Mucosa of rectum (tissue), 2 donors: ENCODE data around the gene POLK.
"Not testable (repeated sequence)": the region's sequence is repeated elsewhere in the genome, so short reads cannot be mapped to it uniquely, and the experiment has no call there.

Experiments used
- H3K27ac ChIP-seq, 2 donors: one replicate each; pipeline ENCODE4 v1.7.0; 2013; ENCODE audit warnings: inconsistent platforms in 2 of 2, low read depth in 2 of 2, low read length in 2 of 2
- H3K27me3 ChIP-seq, 2 donors: one replicate each; pipeline ENCODE4 v1.7.0; 2013; ENCODE audit warnings: low read length in 2 of 2; ENCODE audit not compliant: control insufficient read depth in 2 of 2, insufficient read depth in 2 of 2
- H3K36me3 ChIP-seq, 2 donors: one replicate each; pipeline ENCODE4 v1.7.0; 2013; ENCODE audit warnings: low read length in 2 of 2; ENCODE audit not compliant: control insufficient read depth in 2 of 2, insufficient read depth in 2 of 2
- H3K4me1 ChIP-seq, 2 donors: one replicate each; pipeline ENCODE4 v1.7.0; 2013; ENCODE audit warnings: low read length in 2 of 2, mild to moderate bottlenecking in 1 of 2; ENCODE audit not compliant: control insufficient read depth in 2 of 2, insufficient read depth in 2 of 2
- H3K4me3 ChIP-seq, 2 donors: one replicate each; pipeline ENCODE4 v1.7.0; 2013; ENCODE audit warnings: low read length in 2 of 2
- H3K9ac ChIP-seq, 2 donors: one replicate each; pipeline ENCODE4 v1.7.0; 2013; ENCODE audit warnings: low read length in 2 of 2, low read depth in 1 of 2, mild to moderate bottlenecking in 1 of 2
- H3K9me3 ChIP-seq, 2 donors: one replicate each; pipeline ENCODE4 v1.7.0; 2013; ENCODE audit warnings: low read length in 2 of 2; ENCODE audit not compliant: control insufficient read depth in 2 of 2
- donor health status: healthy.
- donor health status: Normal muscosa, but diverticular disease.

Gene POLK

GRCh38 chr5:75481024-75481423, 30.7 kb upstream of the POLK start:
- H3K9me3 ChIP-seq: no peaks in the 10 kb centered on the region
- no peaks in the 10 kb centered on the region for H3K4me1 ChIP-seq
- no peak overlapping the region for H3K4me3 ChIP-seq
- no peak overlapping the region for H3K27ac ChIP-seq
- no peak overlapping the region for H3K9ac ChIP-seq
- no peaks in the 10 kb centered on the region for H3K36me3 ChIP-seq
- no peaks in the 10 kb centered on the region for H3K27me3 ChIP-seq

- Histone ChIP-seq H3K27ac (no peak overlapping the region), H3K9ac (no peak overlapping the region), H3K9me3 (peaks cover 0 to under 1% of the 10 kb centered on the region in 2 donors), H3K27me3 (no peaks in the 10 kb centered on the region), H3K4me1 (no peaks in the 10 kb centered on the region), H3K4me3 (no peak overlapping the region), H3K36me3 (no peaks in the 10 kb centered on the region)
Measured at GRCh38 chr5:75482482-75482881, 29.2 kb upstream of the POLK start.

- no peak overlapping the region for H3K4me3 ChIP-seq
- no peaks in the 10 kb centered on the region for H3K4me1 ChIP-seq
- H3K36me3 ChIP-seq: no peaks in the 10 kb centered on the region
- H3K9me3 ChIP-seq: peaks cover 0 to 3% of the 10 kb centered on the region in 2 donors
- H3K9ac ChIP-seq: no peak overlapping the region
- no peak overlapping the region for H3K27ac ChIP-seq
- H3K27me3 ChIP-seq: no peaks in the 10 kb centered on the region
Measured at GRCh38 chr5:75484605-75485004, 27.1 kb upstream of the POLK start.

- not testable (repeated sequence) for H3K4me3 ChIP-seq, H3K27ac ChIP-seq, H3K9ac ChIP-seq, H3K27me3 ChIP-seq, H3K9me3 ChIP-seq, H3K4me1 ChIP-seq
- peaks cover 13% of the 10 kb centered on the region in 2 donors for H3K36me3 ChIP-seq
Measured at GRCh38 chr5:75489847-75490246, 21.8 kb upstream of the POLK start.

GRCh38 chr5:75491621-75492020, 20.1 kb upstream of the POLK start:
- no peaks in the 10 kb centered on the region for H3K27me3 ChIP-seq
- no peak overlapping the region for H3K27ac ChIP-seq
- H3K4me3 ChIP-seq: no peak overlapping the region
- no peaks in the 10 kb centered on the region for H3K4me1 ChIP-seq
- H3K9ac ChIP-seq: no peak overlapping the region
- peaks cover 0 to 3% of the 10 kb centered on the region in 2 donors for H3K9me3 ChIP-seq
- H3K36me3 ChIP-seq: peaks cover 13% of the 10 kb centered on the region in 2 donors

- no peaks in the 10 kb centered on the region for H3K4me1 ChIP-seq
- no peak overlapping the region for H3K4me3 ChIP-seq
- H3K36me3 ChIP-seq: peaks cover 12 to 15% of the 10 kb centered on the region in 2 donors
- H3K9ac ChIP-seq: no peak overlapping the region
- no peaks in the 10 kb centered on the region for H3K27me3 ChIP-seq
- H3K27ac ChIP-seq: no peak overlapping the region
- H3K9me3 ChIP-seq: no peaks in the 10 kb centered on the region
Measured at GRCh38 chr5:75496026-75496425, 15.7 kb upstream of the POLK start.

GRCh38 chr5:75498208-75498777, 13.4 kb upstream of the POLK start:
- Histone ChIP-seq H3K36me3 (peaks cover 5 to 9% of the 10 kb centered on the region in 2 donors), H3K4me3 (no peak overlapping the region), H3K4me1 (no peaks in the 10 kb centered on the region), H3K27me3 (no peaks in the 10 kb centered on the region), H3K9ac (no peak overlapping the region), H3K9me3 (no peaks in the 10 kb centered on the region), H3K27ac (no peak overlapping the region)

GRCh38 chr5:75498875-75499274, 12.8 kb upstream of the POLK start:
- H3K9me3 ChIP-seq, H3K4me3 ChIP-seq, H3K27ac ChIP-seq, H3K36me3 ChIP-seq, H3K4me1 ChIP-seq, H3K27me3 ChIP-seq, H3K9ac ChIP-seq: not testable (repeated sequence)

GRCh38 chr5:75505112-75505511, 6.6 kb upstream of the POLK start:
- H3K27ac ChIP-seq, H3K27me3 ChIP-seq, H3K36me3 ChIP-seq, H3K4me3 ChIP-seq, H3K9me3 ChIP-seq, H3K4me1 ChIP-seq, H3K9ac ChIP-seq: not testable (repeated sequence)

GRCh38 chr5:75507841-75508240, 3.9 kb upstream of the POLK start:
- Histone ChIP-seq H3K9me3 (no peaks in the 10 kb centered on the region), H3K36me3 (peaks cover 3 to 4% of the 10 kb centered on the region in 2 donors), H3K27ac (no peak overlapping the region), H3K4me3 (no peak overlapping the region), H3K4me1 (peaks cover 9 to 14% of the 10 kb centered on the region in 2 donors), H3K27me3 (no peaks in the 10 kb centered on the region), H3K9ac (no peak overlapping the region)

GRCh38 chr5:75509546-75509945, 2.1 kb upstream of the POLK start:
- H3K4me3 ChIP-seq: peak overlapping the region in 1 of 2 donors; percentile 84
- peak overlapping the region in 1 of 2 donors; percentile 89 for H3K9ac ChIP-seq
- peaks cover 2% of the 10 kb centered on the region in 2 donors for H3K36me3 ChIP-seq
- peaks cover 11 to 17% of the 10 kb centered on the region in 2 donors for H3K4me1 ChIP-seq
- no peak overlapping the region for H3K27ac ChIP-seq
- H3K27me3 ChIP-seq: no peaks in the 10 kb centered on the region
- no peaks in the 10 kb centered on the region for H3K9me3 ChIP-seq
